HPDE6-E6E7 (cell line): ENCODE data around the gene KLF5.
"Not testable (repeated sequence)": the region's sequence is repeated elsewhere in the genome, so short reads cannot be mapped to it uniquely, and the experiment has no call there.

Experiments
- DNase-seq: peaks from one replicate; pipeline ENCODE4 v3.0.0; 2011; ENCODE audit warnings: missing footprints; ENCODE audit errors: extremely low spot score

Gene KLF5

DNA sequence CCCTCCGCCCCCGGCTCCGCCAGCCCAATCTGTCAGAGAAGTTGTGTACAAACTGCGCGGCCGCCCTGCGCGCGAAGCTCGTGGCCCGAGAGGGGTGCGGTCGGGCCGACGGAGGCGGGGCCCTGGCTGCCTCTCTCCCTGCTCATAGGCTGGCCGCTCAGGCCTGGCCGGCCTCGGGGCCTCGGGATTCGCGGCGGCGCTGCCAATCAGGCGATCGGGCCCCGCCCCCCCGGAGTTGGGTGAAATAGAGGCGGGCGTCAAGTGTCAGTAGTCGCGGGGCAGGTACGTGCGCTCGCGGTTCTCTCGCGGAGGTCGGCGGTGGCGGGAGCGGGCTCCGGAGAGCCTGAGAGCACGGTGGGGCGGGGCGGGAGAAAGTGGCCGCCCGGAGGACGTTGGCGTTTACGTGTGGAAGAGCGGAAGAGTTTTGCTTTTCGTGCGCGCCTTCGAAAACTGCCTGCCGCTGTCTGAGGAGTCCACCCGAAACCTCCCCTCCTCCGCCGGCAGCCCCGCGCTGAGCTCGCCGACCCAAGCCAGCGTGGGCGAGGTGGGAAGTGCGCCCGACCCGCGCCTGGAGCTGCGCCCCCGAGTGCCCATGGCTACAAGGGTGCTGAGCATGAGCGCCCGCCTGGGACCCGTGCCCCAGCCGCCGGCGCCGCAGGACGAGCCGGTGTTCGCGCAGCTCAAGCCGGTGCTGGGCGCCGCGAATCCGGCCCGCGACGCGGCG, at the start of gene KLF5:
Gene KLF5 (plus strand): TSS at position 270 of the 724 bp plus-strand sequence. CDS start 323 bp downstream, at position 593.
- DNase-seq: peak; percentile 85

GRCh38 chr13:73011751-73012150, 47.1 kb upstream of the KLF5 start:
- no peak for DNase-seq

GRCh38 chr13:73015805-73016204, 43.0 kb upstream of the KLF5 start:
- DNase-seq: no peak

DNA sequence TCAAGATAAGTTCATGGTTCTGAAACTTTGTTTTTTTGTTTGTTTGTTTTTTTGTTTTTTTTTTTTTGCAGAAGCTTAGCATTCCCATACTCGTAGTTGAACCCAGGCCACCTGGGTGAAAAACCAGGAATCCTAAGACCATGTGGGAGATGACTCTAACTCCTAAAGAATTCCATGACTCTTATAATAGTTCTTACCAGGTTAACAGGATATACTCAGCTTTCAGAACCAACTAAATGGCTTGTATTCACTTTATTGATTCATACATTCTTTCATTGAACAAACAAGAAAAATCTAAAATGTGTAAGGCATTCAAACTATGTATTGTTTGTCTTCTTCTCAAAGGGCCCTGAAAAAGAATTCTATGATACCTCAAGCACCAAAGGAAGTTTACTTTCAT, 40.5 kb upstream of the KLF5 start:
- no peak for DNase-seq

- DNase-seq: peak; percentile 47
These were observed 33.4 kb upstream of the KLF5 start for GRCh38 chr13:73025217-73026012.

- no peak for DNase-seq
These were observed 23.9 kb upstream of the KLF5 start for GRCh38 chr13:73034901-73035300.

DNA sequence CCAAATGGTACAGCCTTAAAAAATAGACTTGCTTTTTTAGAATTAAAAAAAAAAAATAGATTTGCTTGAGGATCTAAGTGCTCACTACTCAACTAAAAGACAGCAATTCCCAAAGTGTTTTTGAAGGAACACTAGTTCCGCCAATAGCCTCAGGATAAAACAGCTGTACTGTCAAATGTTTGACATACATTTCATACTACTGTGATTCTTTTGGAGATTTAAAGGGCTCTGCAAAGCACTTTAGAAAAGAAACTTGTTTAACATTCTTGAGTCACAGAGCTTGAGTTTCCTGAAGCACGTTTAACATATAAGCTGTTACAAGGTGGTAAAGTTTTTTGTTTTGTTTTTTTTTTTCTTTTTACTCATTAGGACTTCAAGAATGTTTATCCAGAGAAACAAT, 23.1 kb upstream of the KLF5 start:
- DNase-seq: no peak

GRCh38 chr13:73036566-73036965, 22.2 kb upstream of the KLF5 start:
- DNase-seq: no peak

- no peak for DNase-seq
These were observed 20.7 kb upstream of the KLF5 start for GRCh38 chr13:73038064-73038463.

GRCh38 chr13:73039201-73040108, 19.4 kb upstream of the KLF5 start:
- no peak for DNase-seq

- DNase-seq: no peak
These were observed 18.3 kb upstream of the KLF5 start for GRCh38 chr13:73040484-73040883.

DNA sequence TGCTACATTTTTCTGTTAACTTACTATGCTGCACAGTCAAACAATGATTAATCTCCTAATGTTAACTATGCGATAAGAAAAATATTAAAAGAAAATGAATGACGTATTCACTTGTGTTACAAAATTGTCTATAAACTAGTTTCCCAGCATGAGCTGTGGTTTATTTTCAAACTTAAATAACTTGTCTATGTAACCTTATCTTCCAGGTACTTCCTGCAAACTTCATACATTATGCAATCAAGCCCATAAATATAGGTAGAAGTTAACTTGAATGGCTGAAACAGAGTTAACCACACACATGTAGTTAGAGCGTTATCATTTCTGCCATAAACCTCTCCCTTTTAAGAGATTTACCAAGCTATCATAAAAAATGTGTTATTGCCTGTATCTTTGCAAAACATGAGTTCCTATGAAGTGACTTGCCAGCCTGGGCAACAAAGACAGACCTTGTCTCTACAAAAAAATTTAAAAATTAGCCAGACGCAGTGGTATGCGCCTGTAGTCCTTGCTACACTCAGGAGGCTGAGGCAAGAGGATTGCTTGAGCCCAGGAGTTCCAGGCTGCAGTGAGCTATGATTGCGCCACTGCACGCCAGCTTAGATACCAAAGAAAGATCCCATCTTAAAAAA, 17.7 kb upstream of the KLF5 start:
- no peak for DNase-seq

- DNase-seq: no peak
These were observed 13.8 kb upstream of the KLF5 start for GRCh38 chr13:73045031-73045430.

DNA sequence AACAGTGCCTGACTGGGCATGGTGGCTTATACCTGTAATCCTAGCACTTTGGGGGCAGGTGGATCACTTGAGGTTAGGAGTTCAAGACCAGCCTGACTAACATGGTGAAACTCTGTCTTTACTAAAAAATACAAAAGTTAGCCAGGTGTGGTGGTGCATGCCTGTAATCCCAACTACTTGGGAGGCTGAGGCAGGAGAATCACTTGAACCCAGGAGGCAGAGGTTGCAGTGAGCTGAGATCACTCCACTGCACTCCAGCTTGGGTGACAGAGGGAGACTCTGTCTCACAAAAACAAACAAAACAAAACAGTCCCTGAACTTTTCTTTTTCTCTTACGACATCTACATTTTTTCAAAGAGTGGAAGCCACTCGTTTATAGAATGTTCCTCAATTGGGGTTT, 10.2 kb upstream of the KLF5 start:
- not testable (repeated sequence) for DNase-seq

- no peak for DNase-seq
These were observed 4.1 kb upstream of the KLF5 start for GRCh38 chr13:73054712-73055111.

DNA sequence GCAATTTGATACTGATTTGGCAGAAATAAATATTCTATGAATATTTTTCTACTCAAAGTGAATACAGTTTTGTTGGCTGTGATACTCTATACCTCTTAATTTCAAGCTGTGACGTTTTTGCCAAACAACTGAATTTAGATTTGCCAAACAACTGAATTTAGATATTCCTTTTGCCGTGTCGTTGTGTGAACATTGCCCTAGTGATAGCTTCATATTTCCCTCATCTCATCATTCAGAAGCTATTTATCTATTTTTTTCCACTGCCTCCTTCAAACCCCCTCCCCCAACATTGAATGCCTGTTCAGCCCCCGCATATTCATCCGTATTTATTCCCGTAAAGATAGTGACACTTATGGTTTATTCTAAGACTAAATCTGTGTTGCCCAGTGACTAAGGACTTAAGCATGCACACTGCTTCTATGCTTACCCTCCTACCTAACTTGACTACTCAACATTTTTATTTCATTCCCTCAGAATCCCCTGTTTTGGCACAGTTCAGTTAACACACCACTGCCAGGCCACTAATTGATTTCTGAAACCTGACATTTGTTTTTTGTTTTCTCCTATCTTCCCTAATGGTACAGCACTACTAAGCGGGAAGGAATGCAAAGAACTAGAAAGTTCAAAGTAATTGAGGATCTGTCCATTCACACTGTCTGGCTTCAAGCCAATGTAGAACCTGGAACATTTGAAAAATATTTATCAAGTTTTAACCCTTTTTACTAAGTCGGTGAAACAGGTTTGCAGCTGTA, 2.8 kb upstream of the KLF5 start:
- DNase-seq: peak; percentile 50

DNA sequence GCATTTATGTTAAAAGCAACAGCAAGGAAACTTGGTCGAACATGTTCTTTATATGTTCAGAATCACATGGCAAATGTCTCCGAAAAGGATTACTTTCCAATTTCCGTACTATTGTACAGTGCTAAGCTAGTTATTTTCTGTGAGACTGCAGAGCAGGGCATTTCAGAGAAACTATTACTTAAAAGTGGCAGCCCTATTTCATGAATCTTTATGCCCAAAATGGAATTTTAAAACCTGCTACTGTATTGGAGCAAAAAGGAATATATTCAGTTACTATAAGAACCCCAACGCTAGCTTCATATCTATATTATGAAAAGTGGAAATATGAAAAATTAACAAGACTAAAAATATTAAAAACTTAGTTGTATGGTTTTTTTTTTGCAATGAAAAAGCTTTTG, 2.2 kb upstream of the KLF5 start:
- no peak for DNase-seq

- DNase-seq: no peak
These were observed 1.3 kb upstream of the KLF5 start for GRCh38 chr13:73057284-73058063.

GRCh38 chr13:73058064-73058313, 816 bp upstream of the KLF5 start:
- no peak for DNase-seq

DNA sequence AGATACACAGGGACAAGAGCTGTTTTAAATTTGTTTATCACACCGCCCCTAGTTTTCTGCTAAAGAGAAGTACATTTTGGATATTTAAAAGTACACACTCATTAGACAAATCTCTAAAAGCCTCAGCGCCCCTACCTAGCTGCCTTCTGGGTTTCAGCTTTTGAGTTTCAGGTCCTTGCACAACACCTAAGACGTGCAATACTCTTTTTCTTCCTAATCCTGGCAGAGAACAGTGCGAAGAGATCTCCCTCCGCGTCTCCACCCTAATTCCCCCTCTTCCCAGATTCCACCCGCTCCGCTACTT, 421 bp upstream of the KLF5 start:
- no peak for DNase-seq
